Iris pigment epithelial cell (primary cell): ENCODE results near the gene SGF29.
"Not testable (repeated sequence)": the region's sequence is repeated elsewhere in the genome, so short reads cannot be mapped to it uniquely, and the experiment has no call there.

Source experiments
- DNase-seq: peaks from one replicate; pipeline ENCODE4 v3.0.0-alpha.2; 2011; ENCODE audit warnings: low read depth

The SGF29 gene

GRCh38 chr16:28612359-28613280, 58.9 kb downstream of the SGF29 start:
- not testable (repeated sequence) for DNase-seq

GRCh38 chr16:28613912-28614311, 60.2 kb downstream of the SGF29 start:
- not testable (repeated sequence) for DNase-seq

- not testable (repeated sequence) for DNase-seq
These were observed 60.8 kb downstream of the SGF29 start for GRCh38 chr16:28614561-28614960.

- not testable (repeated sequence) for DNase-seq
These were observed 61.9 kb downstream of the SGF29 start for GRCh38 chr16:28615486-28616223.

- DNase-seq = not testable (repeated sequence)
These were observed 62.5 kb downstream of the SGF29 start for GRCh38 chr16:28616224-28616577.

- no peak for DNase-seq
These were observed 62.9 kb downstream of the SGF29 start for GRCh38 chr16:28616636-28617035.

GRCh38 chr16:28617874-28618273, 64.2 kb downstream of the SGF29 start:
- no peak for DNase-seq

- not testable (repeated sequence) for DNase-seq
These were observed 66.6 kb downstream of the SGF29 start for GRCh38 chr16:28620316-28620715.

- no peak for DNase-seq
These were observed 67.9 kb downstream of the SGF29 start for GRCh38 chr16:28621481-28622155.

- DNase-seq = not testable (repeated sequence)
These were observed 68.9 kb downstream of the SGF29 start for GRCh38 chr16:28622532-28623171.

GRCh38 chr16:28623172-28623711, 69.5 kb downstream of the SGF29 start:
- no peak for DNase-seq

- not testable (repeated sequence) for DNase-seq
These were observed 77.2 kb downstream of the SGF29 start for GRCh38 chr16:28630905-28631304.

GRCh38 chr16:28636093-28636823, 82.5 kb downstream of the SGF29 start:
- DNase-seq = peak; percentile 81

GRCh38 chr16:28637765-28638164, 84.0 kb downstream of the SGF29 start, which contains the start of gene NPIPB8:
Gene NPIPB8, plus strand, starts transcription at chr16:28638065. Its CDS starts 296 bp downstream, at chr16:28638361.
- DNase-seq = not testable (repeated sequence)

GRCh38 chr16:28638359-28638758, 84.6 kb downstream of the SGF29 start:
- not testable (repeated sequence) for DNase-seq

GRCh38 chr16:28639959-28640358, 86.2 kb downstream of the SGF29 start:
- DNase-seq = not testable (repeated sequence)
